Activated CD4-positive, alpha-beta T cell treated with anti-CD3 and anti-CD28 coated beads, Interleukin-2, amount 10 ng/mL, durations not matched to agents 24 days and 14 days (primary cell): ENCODE measurements around the gene CCNC. TPM values are rescaled to one million over a fixed set of nuclear protein-coding genes. Genes with fewer than 3 reads are reported as not detected.
A peak's percentile ranks its signal among the peaks of the same experiment; 100 is the strongest.

Experiments used
- DNase-seq: peaks from one replicate; pipeline ENCODE4 v3.0.0; 2022
- H3K27ac Mint-ChIP-seq: one replicate; pipeline ENCODE4 v1.8.0; 2022; ENCODE audit warnings: mild to moderate bottlenecking, mixed read lengths
- H3K27me3 Mint-ChIP-seq: one replicate; pipeline ENCODE4 v1.8.0; 2022; ENCODE audit warnings: mixed read lengths
- H3K36me3 Mint-ChIP-seq: one replicate; pipeline ENCODE4 v1.8.0; 2022; ENCODE audit warnings: low read depth, mild to moderate bottlenecking, mixed read lengths
- H3K4me1 Mint-ChIP-seq: one replicate; pipeline ENCODE4 v1.8.0; 2021; ENCODE audit warnings: mixed read lengths
- H3K4me3 Mint-ChIP-seq: one replicate; pipeline ENCODE4 v1.8.0; 2022; ENCODE audit warnings: mild to moderate bottlenecking, moderate library complexity, mixed read lengths
- H3K9me3 Mint-ChIP-seq: one replicate; pipeline ENCODE4 v1.8.0; 2021; ENCODE audit warnings: mixed read lengths
- intact Hi-C: fragments of 100-400 bp; cut with micrococcal nuclease; formaldehyde crosslinking; loops from one replicate; pipeline ENCODE4 v1.15.1; 2023
- total RNA-seq: library from RNA; stranded (reverse); gene quantifications from 2 replicates; pipeline ENCODE4 v1.2.3, GENCODE V29; 2022

CCNC gene
- total RNA-seq, 1 donor from 2014 or later, result 56.0 TPM

DNA sequence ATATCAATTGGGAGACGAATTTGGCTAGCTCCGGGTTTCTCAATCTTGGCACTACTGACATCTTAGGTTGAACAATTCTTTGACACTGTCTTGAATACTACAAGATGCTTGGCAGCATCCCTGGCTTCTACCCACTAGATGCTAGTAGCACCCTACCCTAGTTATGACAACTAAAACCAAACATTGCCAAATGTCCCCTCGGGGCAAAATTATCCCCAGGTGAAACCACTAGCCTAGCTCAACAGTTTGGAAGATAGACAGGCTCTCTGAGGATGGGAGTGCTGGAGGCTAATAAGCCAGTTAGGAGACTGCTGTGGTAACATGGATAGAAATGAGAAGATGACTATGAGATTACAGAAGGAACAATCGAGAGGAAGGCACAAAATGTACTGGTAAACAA, 20.9 kb downstream of the CCNC start:
- Mint-ChIP-seq H3K9me3 (no peaks in the 10 kb centered on the region), H3K4me3 (no peak overlapping the region), H3K36me3 (peaks cover 45% of the 10 kb centered on the region), H3K27me3 (no peaks in the 10 kb centered on the region), H3K27ac (no peak overlapping the region), H3K4me1 (peaks cover 4% of the 10 kb centered on the region)
- DNase-seq, result no peak
- intact Hi-C loops, result no loop called here

DNA sequence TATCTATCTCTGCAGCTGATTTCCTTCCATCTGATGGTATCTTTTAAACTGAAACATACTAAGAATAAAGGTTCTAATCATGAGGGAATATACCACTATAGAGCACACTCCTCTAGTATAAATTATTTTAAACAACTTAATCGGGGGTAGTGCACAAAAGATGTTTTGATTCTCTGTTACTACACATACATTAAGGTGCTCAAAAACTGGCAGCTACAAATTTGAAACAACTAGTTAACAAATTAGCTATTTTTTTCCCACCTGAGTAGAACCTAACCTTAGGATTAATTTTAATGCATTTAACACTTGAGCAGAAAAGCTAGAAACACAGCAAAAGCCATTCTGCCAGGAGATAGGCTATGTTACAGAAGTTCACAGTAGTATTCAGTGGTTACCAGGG, 23.0 kb downstream of the CCNC start:
- intact Hi-C loops, result no loop called here
- H3K9me3 Mint-ChIP-seq, result no peaks in the 10 kb centered on the region
- H3K27ac Mint-ChIP-seq, result no peak overlapping the region
- H3K4me3 Mint-ChIP-seq, result no peak overlapping the region
- no peak for DNase-seq
- H3K4me1 Mint-ChIP-seq, result peaks cover 4% of the 10 kb centered on the region
- H3K36me3 Mint-ChIP-seq, result peaks cover 49% of the 10 kb centered on the region
- H3K27me3 Mint-ChIP-seq, result no peaks in the 10 kb centered on the region

- intact Hi-C loops, result no loop called here
- Mint-ChIP-seq H3K27me3 (no peaks in the 10 kb centered on the region), H3K27ac (no peak overlapping the region)
Measured at GRCh38 chr6:99543968-99544367, 24.5 kb downstream of the CCNC start.

DNA sequence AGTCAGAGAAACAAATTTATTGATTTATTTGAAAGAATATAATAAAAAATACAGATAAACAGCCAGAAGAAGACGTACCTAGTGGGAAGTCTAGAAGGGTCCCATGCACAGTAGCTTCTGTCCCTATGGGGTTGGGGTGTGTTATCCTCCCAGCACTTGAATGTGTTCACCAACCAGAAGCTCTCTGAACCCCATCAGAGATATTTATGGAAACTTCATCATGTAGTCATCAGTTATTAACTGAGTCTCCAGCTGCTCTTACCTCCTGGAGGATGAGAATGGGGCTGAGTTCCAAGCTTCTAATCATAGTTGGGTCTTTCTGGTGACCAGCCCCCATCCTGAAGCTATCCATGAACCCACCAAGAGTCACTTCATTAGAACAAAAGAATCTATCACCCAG, 37.8 kb downstream of the CCNC start:
- no peaks in the 10 kb centered on the region for H3K4me1 Mint-ChIP-seq
- H3K27ac Mint-ChIP-seq, result no peak overlapping the region
- no peak overlapping the region for H3K4me3 Mint-ChIP-seq
- H3K36me3 Mint-ChIP-seq, result peaks cover 9% of the 10 kb centered on the region
- no peaks in the 10 kb centered on the region for H3K9me3 Mint-ChIP-seq
- intact Hi-C loops, result no loop called here
- no peaks in the 10 kb centered on the region for H3K27me3 Mint-ChIP-seq
- no peak for DNase-seq

More at GRCh38 chr6:99543968-99544367, 24.5 kb downstream of the CCNC start:
- peaks cover 46% of the 10 kb centered on the region for H3K36me3 Mint-ChIP-seq
- H3K9me3 Mint-ChIP-seq, result no peaks in the 10 kb centered on the region
- no peak overlapping the region for H3K4me3 Mint-ChIP-seq
- no peak for DNase-seq
- peaks cover 4% of the 10 kb centered on the region for H3K4me1 Mint-ChIP-seq

GRCh38 chr6:99522531-99522930, 45.9 kb downstream of the CCNC start:
- intact Hi-C loops, result loop anchor here (5.0 kb wide), 2 partner anchors 55 to 1360 kb away; partner anchors contain the start of gene ASCC3
- DNase-seq, result no peak
- Mint-ChIP-seq H3K4me1 (peaks cover 14% of the 10 kb centered on the region), H3K27ac (no peak overlapping the region), H3K9me3 (no peaks in the 10 kb centered on the region), H3K4me3 (no peak overlapping the region), H3K27me3 (peaks cover 7% of the 10 kb centered on the region), H3K36me3 (peaks cover 7% of the 10 kb centered on the region)

- Mint-ChIP-seq H3K27me3 (peaks cover 7% of the 10 kb centered on the region), H3K4me3 (peak overlapping the region; percentile 99), H3K4me1 (peaks cover 14% of the 10 kb centered on the region), H3K9me3 (no peaks in the 10 kb centered on the region), H3K27ac (peak overlapping the region; percentile 99), H3K36me3 (peaks cover 7% of the 10 kb centered on the region)
- intact Hi-C loops, result loop anchor here (1.0 to 5.0 kb wide), 4 partner anchors 47 to 1361 kb away; partner anchors contain the start of genes ASCC3, CCNC and PNISR
- DNase-seq, result no peak
Measured at GRCh38 chr6:99521633-99522151, 46.8 kb downstream of the CCNC start.

DNA sequence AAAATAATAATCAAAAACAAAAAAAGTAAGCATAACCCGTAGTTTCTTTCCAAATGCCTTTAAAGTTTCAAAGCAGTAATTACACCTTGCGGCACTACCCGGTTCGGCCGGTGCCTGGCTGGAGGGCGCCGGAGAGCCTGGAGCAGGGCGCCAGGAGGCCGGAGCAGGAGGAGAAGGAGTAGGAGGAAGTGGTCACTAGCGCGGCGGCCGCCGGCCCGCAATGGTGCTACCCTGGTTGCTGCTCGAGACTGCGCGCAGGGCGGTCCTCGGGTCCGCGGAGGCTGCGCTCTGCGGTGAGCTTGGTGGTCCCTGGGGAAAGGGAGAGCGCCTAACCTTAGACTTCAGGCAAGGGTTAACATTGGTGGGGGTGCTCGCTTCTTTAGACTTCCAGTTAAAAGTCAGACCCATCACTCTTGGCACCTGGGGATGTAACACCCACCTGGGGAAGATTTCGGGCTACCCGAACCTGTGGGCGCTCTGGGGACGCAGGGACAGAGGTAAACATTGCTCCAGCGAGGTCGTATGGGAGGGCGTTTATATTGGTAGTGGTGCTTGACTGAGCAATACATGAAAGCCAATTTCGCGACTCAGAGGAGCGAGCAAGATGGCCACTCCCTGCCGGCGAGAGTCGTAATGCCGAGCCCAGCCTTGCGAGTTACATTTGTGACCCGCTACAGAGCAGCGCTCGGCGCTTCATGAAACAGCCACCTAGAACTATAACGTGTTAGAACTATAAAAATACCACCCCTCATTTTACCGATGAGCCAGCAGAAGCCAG, 47.4 kb downstream of the CCNC start:
- peaks cover 18% of the 10 kb centered on the region for H3K4me1 Mint-ChIP-seq
- peaks cover 7% of the 10 kb centered on the region for H3K36me3 Mint-ChIP-seq
- intact Hi-C loops, result loop anchor here (1.0 to 5.0 kb wide), 4 partner anchors 47 to 1361 kb away; partner anchors contain the start of genes ASCC3, CCNC and PNISR

DNA sequence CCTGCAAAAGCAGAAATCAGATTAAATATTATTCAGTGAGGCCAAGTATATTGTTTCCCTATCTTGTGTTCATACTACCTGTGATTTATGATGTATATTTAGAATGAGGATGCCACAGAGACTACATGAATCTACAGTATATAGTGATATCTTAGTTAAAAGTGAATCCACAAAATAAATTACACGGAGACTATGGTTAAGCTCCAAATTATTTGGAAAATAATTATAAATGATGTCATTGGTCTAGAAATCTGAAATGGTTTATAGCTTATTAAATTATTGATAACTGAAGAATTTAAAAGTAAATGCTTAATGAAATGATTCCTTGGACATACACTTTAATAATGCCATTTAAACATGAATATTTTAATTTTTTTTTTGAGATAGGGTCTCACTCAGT, 49.0 kb downstream of the CCNC start:
- Mint-ChIP-seq H3K4me3 (no peak overlapping the region), H3K9me3 (no peaks in the 10 kb centered on the region), H3K27me3 (peaks cover 12% of the 10 kb centered on the region), H3K36me3 (peaks cover 7% of the 10 kb centered on the region), H3K4me1 (peaks cover 23% of the 10 kb centered on the region), H3K27ac (no peak overlapping the region)
- intact Hi-C loops, result loop anchor here (5.0 kb wide), 1 partner anchor 572 kb away; the partner anchor contains the start of gene FBXL4
- no peak for DNase-seq

More for the DNA sequence above, 47.4 kb downstream of the CCNC start:
- Mint-ChIP-seq H3K9me3 (no peaks in the 10 kb centered on the region), H3K27ac (peak overlapping the region; percentile 99), H3K4me3 (peak overlapping the region; percentile 99), H3K27me3 (peaks cover 11% of the 10 kb centered on the region)
- peak; percentile 93 for DNase-seq

DNA sequence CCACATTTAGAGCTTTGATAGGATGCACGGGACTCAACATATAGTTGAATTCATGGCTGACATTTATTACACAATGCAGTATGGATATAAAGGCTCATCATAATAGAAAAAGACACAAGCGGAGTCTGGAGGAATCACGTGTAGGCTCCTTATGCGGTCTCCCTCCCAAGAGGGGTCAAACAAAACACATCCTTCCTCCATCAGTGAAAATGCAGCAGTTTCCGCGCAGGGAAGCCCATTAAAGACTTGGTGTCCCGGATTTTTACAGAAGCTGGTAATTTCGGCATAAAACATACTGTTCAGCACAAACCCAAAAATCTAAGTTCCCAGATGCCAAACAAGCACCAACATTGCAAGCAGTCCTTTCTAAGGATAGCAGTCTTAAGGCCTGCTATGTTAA, 54.4 kb downstream of the CCNC start:
- Mint-ChIP-seq H3K36me3 (peaks cover 5% of the 10 kb centered on the region), H3K27ac (peak overlapping the region; percentile 28), H3K27me3 (peaks cover 9% of the 10 kb centered on the region), H3K4me1 (peaks cover 31% of the 10 kb centered on the region), H3K9me3 (no peaks in the 10 kb centered on the region), H3K4me3 (peak overlapping the region; percentile 95)
- intact Hi-C loops, result no loop called here
- no peak for DNase-seq

DNA sequence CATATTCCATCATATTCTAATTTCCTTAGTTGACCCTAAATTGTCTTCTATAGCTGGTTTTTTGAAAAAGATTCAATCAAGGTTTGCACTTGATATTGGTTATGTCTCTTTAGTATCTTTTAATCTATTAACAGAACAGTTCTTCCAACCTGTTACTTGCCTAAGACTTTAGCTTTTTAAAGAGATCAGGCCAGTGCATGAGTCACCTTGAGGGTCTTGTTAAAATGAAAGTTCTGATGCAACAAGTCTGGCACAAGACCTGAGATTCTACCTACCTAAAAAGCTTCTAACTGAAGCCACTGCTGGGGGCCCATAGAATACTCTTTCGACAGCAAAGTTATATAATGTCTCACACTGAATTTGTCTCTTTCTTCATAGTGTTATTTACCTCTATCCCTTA, 56.4 kb downstream of the CCNC start:
- Mint-ChIP-seq H3K4me3 (no peak overlapping the region), H3K4me1 (peaks cover 31% of the 10 kb centered on the region), H3K27ac (no peak overlapping the region), H3K36me3 (peaks cover 15% of the 10 kb centered on the region), H3K27me3 (peaks cover 5% of the 10 kb centered on the region), H3K9me3 (no peaks in the 10 kb centered on the region)
- intact Hi-C loops, result no loop called here
- DNase-seq, result no peak

DNA sequence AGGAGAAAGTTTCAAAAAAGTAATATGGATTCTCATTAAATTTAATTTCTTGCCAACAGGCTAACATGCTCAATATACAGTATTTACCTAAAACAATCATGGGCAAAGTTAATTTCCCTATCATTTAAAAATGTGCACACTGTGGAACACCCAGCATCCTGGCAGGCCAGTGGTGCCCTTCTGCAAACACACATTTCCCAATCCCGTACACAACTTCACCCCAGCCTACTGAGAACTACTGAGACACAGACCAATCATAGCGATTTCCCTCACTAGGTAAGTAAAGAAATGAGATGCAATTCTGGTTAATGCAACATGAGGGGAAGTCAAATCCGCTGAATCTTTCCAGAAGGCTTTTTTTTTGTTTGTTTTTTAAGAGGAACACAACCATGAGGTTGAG, 60.8 kb downstream of the CCNC start:
- H3K27me3 Mint-ChIP-seq, result no peaks in the 10 kb centered on the region
- no peak overlapping the region for H3K27ac Mint-ChIP-seq
- intact Hi-C loops, result no loop called here
- peaks cover 5% of the 10 kb centered on the region for H3K4me1 Mint-ChIP-seq
- no peak for DNase-seq
- H3K4me3 Mint-ChIP-seq, result no peak overlapping the region
- peaks cover 29% of the 10 kb centered on the region for H3K36me3 Mint-ChIP-seq
- H3K9me3 Mint-ChIP-seq, result no peaks in the 10 kb centered on the region

DNA sequence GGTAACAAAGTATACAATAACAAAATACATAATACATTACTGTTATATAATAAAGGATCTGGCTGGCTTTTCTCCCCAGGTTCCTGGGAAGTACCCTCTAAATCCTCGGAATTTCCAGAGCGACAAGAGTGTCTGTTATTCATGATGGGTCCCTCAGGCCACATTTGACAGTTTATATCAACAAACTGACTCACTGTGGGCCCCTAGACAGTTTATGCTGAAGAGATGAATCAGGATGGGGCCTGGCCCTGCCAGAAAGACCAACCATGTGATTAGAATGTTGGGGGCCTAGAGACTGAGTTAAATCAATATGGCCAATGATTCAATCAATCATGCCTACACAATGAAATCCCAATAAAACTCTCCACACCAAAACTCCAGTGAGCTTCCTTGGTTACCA, 66.7 kb downstream of the CCNC start:
- Mint-ChIP-seq H3K27me3 (no peaks in the 10 kb centered on the region), H3K36me3 (peaks cover 33% of the 10 kb centered on the region), H3K4me3 (no peak overlapping the region), H3K9me3 (no peaks in the 10 kb centered on the region), H3K27ac (no peak overlapping the region), H3K4me1 (no peaks in the 10 kb centered on the region)
- no peak for DNase-seq
- intact Hi-C loops, result no loop called here

GRCh38 chr6:99498421-99498820, 70.0 kb downstream of the CCNC start:
- Mint-ChIP-seq H3K36me3 (peaks cover 24% of the 10 kb centered on the region), H3K27ac (no peak overlapping the region), H3K4me3 (no peak overlapping the region), H3K27me3 (no peaks in the 10 kb centered on the region), H3K4me1 (no peaks in the 10 kb centered on the region), H3K9me3 (no peaks in the 10 kb centered on the region)
- intact Hi-C loops, result no loop called here
- no peak for DNase-seq

DNA sequence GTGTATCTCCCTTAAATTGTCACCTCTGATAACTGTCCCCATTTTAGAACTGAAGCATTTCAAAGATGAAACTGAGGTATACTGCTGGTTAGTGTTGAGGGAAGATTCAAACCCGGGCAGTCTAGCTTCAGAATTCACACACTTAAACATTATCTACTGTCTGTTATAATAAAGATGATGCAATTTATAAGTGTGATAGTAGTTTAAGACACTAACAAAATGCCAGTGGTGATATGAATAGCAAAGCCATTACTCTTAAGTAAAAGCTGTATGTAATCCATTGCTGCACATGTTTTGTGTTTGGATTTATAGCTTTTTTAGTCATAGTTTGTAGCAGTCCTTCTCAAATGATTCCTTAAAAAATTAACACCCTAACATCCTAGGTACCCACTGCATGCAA, 73.0 kb downstream of the CCNC start:
- H3K27ac Mint-ChIP-seq, result no peak overlapping the region
- intact Hi-C loops, result no loop called here

More for the DNA sequence above, 73.0 kb downstream of the CCNC start:
- no peaks in the 10 kb centered on the region for H3K9me3 Mint-ChIP-seq
- DNase-seq, result no peak
- no peak overlapping the region for H3K4me3 Mint-ChIP-seq
- peaks cover 3% of the 10 kb centered on the region for H3K4me1 Mint-ChIP-seq
- H3K36me3 Mint-ChIP-seq, result peaks cover 11% of the 10 kb centered on the region
- no peaks in the 10 kb centered on the region for H3K27me3 Mint-ChIP-seq
